Stimulated activated CD4-positive, alpha-beta T cell treated with anti-CD3 and anti-CD28 coated beads, Interleukin-4, amount 100 ng/mL, for 24 hours (primary cell): ENCODE measurements around the gene HYAL1.
A peak's percentile ranks its signal among the peaks of the same experiment; 100 is the strongest.
"Not testable (repeated sequence)": the region's sequence is repeated elsewhere in the genome, so short reads cannot be mapped to it uniquely, and the experiment has no call there.

Experiments
- DNase-seq: peaks from one replicate; pipeline ENCODE4 v3.0.0-alpha.2; 2020

HYAL1 gene

GRCh38 chr3:50292159-50293078 lies 11.0 kb downstream of the HYAL1 start, which contains the start of gene IFRD2:
IFRD2 (minus strand) TSS chr3:50292429; CDS start chr3:50292274, 155 bp downstream.
- DNase-seq, result peak; percentile 96

- no peak for DNase-seq
These were observed 13.2 kb downstream of the HYAL1 start for GRCh38 chr3:50290161-50290641.

GRCh38 chr3:50289130-50289529 lies 14.2 kb downstream of the HYAL1 start:
- DNase-seq, result no peak

GRCh38 chr3:50288387-50289007 lies 14.9 kb downstream of the HYAL1 start:
- no peak for DNase-seq

- DNase-seq, result no peak
These were observed 16.1 kb downstream of the HYAL1 start for GRCh38 chr3:50287262-50287661.

- no peak for DNase-seq
These were observed 16.8 kb downstream of the HYAL1 start for GRCh38 chr3:50286322-50287227.

- not testable (repeated sequence) for DNase-seq
These were observed 19.3 kb downstream of the HYAL1 start for GRCh38 chr3:50284121-50284520.

GRCh38 chr3:50279255-50280016 lies 23.9 kb downstream of the HYAL1 start:
- no peak for DNase-seq

- DNase-seq, result no peak
These were observed 24.5 kb downstream of the HYAL1 start, which contains the start of gene LSMEM2 for GRCh38 chr3:50278880-50279224. LSMEM2 (plus strand) TSS chr3:50279087; CDS start chr3:50279114, 27 bp downstream.

- no peak for DNase-seq
These were observed 25.1 kb downstream of the HYAL1 start for GRCh38 chr3:50278123-50278879.

- no peak for DNase-seq
These were observed 26.6 kb downstream of the HYAL1 start for GRCh38 chr3:50276762-50277101.

GRCh38 chr3:50275996-50276761 lies 27.2 kb downstream of the HYAL1 start:
- DNase-seq, result peak; percentile 24

GRCh38 chr3:50275141-50275995 lies 28.0 kb downstream of the HYAL1 start:
- no peak for DNase-seq

GRCh38 chr3:50274371-50275104 lies 28.8 kb downstream of the HYAL1 start:
- DNase-seq, result peak; percentile 77

- no peak for DNase-seq
These were observed 29.7 kb downstream of the HYAL1 start for GRCh38 chr3:50273689-50274065.

GRCh38 chr3:50272911-50273688 lies 30.3 kb downstream of the HYAL1 start:
- peak; percentile 91 for DNase-seq

- not testable (repeated sequence) for DNase-seq
These were observed 30.9 kb downstream of the HYAL1 start for GRCh38 chr3:50272538-50272910.

GRCh38 chr3:50271314-50271936 lies 31.9 kb downstream of the HYAL1 start:
- no peak for DNase-seq
